HCEC 1CT (cell line): ENCODE data around the gene ATP6V1B1.

ENCODE experiments used
- DNase-seq: peaks from one replicate; pipeline ENCODE4 v3.0.0-alpha.2; 2017

ATP6V1B1 gene

DNA sequence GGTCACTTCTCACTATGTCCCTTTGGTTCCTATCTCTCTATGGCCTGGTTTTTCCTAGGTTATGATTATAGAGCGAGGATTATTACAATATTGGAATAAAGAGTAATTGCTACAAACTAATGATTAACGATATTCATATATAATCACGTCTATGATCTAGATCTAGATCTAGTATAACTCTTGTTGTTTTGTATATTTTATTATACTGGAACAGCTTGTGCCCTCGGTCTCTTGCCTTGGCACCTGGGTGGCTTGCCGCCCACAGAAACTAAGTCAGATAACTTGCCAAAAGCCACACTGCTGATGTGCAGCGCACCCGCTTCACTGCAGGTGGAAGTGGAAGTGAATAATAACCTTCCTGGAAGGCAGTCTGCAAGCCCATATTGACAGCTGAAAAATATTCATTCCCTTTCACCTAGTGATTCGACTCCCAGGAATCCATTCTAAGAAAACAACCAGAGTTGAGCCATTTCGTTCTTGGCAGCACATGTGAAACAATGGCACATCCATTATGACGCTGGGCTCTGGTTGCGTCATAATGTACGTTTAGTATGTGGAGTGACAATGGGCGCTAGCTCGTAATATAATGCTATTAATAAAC is 42.0 kb downstream of the ATP6V1B1 start:
- DNase-seq, result peak; percentile 83

- peak; percentile 6 for DNase-seq
These were observed 42.9 kb downstream of the ATP6V1B1 start, which contains the start of gene ANKRD53 for GRCh38 chr2:70978341-70979179. Gene ANKRD53, plus strand, starts transcription at chr2:70978630. Its CDS starts 16 bp downstream, at chr2:70978646.

DNA sequence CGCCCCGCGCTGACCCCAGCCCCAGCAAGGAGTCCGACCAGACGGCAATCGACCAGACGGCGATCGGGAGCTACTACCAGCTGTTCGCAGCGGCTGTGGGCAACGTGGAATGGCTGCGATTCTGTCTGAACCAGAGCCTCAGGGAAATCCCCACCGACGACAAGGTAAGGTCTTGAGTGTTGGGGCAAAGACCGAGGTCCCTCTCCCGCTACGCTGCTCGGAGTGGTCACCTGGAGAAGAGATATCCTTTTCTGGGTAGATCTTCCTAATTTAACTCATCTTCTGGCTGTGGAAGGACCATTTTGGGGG is 43.4 kb downstream of the ATP6V1B1 start:
- no peak for DNase-seq

DNA sequence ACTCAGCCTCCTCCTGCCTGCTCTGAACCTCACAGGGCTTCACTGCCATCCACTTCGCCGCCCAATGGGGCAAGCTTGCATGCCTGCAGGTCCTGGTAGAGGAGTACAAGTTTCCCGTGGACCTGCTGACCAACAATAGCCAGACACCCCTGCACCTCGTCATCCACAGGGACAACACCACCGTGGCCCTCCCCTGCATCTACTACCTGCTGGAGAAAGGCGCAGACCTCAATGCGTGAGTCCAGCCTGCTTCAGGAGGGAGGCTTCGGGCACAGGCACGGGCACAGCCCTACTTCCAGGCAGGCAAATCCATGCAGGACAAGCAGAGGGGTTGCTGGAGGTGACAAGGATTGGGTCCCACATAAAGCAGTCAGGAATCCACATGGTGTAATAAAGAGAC is 43.9 kb downstream of the ATP6V1B1 start:
- no peak for DNase-seq

GRCh38 chr2:70981421-70981820 is 45.7 kb downstream of the ATP6V1B1 start:
- DNase-seq, result no peak

- DNase-seq, result no peak
These were observed 46.4 kb downstream of the ATP6V1B1 start for GRCh38 chr2:70981866-70982810.

DNA sequence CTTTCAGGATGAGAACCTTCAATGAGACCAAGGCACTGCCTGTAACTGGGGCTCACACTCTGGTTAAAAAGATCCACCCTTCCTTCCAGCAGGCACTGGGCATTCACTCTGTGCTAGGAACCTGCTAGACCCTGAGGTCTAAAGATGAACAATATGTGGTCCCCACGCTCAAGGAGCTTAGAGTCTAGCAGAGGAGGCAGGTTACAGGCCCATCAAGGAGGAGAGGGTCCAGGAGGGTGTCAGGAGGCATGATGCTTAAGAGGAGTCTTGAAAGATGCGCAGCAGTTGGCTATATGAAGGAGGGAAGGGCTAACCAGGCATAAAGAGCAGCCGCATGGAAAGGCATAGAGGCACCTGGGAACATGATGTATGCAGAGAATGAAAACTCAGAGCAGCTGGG is 47.3 kb downstream of the ATP6V1B1 start:
- no peak for DNase-seq

DNA sequence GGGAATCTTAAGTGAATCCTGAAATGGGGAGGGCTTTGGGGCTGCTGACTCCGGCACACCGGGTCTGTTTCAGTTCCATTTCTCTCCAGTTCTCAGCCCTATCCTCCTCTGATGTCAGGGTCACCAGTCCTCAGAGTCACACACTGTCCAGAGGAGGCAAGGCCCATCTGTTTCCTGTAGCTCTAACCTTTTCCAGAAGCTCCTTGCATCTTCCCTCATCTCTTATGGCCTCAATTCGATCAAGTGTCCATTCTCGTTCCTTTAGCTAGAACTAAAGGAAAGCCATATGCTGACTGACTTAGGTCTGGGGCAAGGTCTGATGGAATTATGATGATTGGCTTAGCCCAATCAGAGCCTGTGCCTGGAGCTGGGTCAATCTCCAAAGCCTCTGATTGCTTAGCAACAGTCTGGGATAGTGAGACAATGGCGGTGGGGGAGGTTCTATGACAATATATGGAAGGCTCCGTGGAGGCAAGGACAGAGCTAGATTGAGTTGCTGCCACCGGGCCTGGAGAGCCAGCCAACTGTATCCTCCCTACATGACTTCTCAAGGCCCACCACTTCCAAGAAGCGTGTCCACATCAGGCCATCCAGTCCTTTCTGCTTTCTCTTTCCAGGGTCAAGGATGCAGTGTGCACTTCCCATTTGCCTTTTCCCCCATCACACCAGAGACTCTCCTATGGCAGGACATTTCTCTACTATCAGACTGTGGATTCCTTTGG is 48.0 kb downstream of the ATP6V1B1 start:
- no peak for DNase-seq

DNA sequence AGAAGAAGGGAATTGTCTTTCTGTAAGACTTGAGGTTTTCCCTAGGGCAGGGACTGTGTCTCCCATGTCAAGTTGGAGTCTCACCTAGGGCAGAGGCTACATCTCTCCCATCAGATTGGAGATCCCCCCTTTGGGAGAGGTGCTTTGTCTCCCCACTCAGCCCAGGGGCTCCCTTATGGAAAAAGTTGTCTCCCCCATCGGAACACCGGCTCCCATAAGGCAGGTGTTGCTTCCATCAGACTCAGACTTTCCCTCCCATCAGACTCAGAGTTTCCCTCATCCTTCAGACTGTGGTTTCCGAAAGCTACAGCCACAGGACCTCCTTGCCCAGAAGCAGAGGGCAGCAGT is 48.5 kb downstream of the ATP6V1B1 start:
- no peak for DNase-seq

GRCh38 chr2:70984576-70985282 is 49.0 kb downstream of the ATP6V1B1 start:
- DNase-seq, result peak; percentile 5

DNA sequence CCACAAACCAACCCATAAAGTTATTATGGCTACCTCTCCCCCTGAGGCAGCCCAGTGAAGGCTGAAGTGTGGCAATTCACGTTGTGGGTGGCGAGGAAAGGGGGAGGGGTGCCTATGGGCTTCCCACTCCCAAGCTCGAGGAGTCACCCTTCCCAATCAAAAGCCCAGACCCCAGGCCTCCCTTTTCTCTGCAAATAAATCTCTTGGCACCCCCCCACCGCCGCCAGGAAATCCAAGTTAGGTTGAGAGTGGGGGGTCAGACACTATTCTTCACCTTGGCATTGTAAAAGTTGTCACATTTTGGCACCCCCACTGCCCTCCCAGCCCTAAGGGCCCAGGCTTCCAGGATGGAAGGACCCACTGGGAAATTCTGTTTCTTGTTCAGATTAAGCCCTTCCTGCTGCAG is 49.6 kb downstream of the ATP6V1B1 start:
- DNase-seq, result no peak

DNA sequence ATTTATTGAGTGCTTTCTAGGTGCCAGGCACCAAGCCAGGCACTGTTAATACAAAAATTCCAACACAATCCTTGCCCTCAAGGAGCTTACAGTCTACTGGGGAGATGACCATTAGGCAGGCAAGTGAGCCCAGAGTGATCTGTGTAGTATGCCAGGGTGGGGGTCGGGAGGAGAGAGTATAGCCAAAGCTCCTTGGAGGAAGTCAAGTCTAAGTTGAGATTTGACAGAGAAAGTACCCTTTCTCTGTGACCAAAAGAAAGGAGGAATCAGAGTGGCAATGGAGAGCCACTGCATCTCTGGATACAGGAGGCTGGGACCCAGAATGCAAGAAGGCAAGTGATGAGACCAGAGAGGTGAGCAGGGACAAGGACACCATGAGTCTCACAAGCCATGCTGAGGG is 50.3 kb downstream of the ATP6V1B1 start:
- DNase-seq, result no peak

DNA sequence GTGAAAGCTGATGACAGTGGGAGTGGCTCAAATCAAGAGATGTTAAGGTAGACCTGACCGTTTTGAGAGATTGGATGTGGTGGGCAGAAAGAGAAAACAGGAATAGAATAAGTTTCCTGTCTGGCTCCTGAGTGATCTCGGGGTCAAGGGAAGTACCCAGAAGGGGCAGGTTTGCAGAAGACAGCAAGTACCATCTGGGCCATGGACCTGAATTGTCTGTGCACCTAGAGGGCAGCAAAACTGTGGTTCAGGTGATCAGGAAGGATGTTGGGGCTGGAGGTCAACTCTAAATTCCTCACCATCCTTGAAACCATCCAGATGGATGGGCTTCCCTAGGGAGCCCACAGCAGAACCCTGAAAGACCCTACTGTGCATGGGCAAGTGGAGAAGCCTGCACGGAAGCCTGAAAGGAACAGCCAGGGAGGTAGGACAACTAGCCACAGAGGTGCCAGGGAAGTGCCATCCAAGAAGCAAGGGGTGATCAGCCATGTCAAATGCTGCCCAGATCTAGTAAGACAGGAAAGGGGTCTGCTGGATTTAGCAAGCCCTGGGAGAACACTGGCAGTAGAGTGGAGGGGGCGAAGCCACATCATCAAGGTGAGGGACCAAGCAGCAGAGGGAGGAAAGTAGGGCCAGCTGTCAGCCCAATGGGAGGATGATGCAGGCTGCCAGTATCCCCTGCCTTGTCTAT is 50.9 kb downstream of the ATP6V1B1 start:
- no peak for DNase-seq

- no peak for DNase-seq
These were observed 51.7 kb downstream of the ATP6V1B1 start for GRCh38 chr2:70987386-70987785.

GRCh38 chr2:70988151-70988550 is 52.5 kb downstream of the ATP6V1B1 start:
- DNase-seq, result no peak

- DNase-seq, result no peak
These were observed 53.3 kb downstream of the ATP6V1B1 start for GRCh38 chr2:70988726-70989648.

GRCh38 chr2:70990216-70990615 is 54.5 kb downstream of the ATP6V1B1 start:
- no peak for DNase-seq

- DNase-seq, result no peak
These were observed 55.4 kb downstream of the ATP6V1B1 start for GRCh38 chr2:70991142-70991541.

- no peak for DNase-seq
These were observed 56.0 kb downstream of the ATP6V1B1 start for GRCh38 chr2:70991742-70992141.
